ENCODE measurements around the gene NCF2. TPM values are rescaled to one million over a fixed set of nuclear protein-coding genes. Genes with fewer than 3 reads are reported as not detected.
A peak's percentile ranks its signal among the peaks of the same experiment; 100 is the strongest.

The NCF2 gene
- total RNA-seq, 2 donors from 2014 or later, result 21.7 to 22.2 TPM

DNA sequence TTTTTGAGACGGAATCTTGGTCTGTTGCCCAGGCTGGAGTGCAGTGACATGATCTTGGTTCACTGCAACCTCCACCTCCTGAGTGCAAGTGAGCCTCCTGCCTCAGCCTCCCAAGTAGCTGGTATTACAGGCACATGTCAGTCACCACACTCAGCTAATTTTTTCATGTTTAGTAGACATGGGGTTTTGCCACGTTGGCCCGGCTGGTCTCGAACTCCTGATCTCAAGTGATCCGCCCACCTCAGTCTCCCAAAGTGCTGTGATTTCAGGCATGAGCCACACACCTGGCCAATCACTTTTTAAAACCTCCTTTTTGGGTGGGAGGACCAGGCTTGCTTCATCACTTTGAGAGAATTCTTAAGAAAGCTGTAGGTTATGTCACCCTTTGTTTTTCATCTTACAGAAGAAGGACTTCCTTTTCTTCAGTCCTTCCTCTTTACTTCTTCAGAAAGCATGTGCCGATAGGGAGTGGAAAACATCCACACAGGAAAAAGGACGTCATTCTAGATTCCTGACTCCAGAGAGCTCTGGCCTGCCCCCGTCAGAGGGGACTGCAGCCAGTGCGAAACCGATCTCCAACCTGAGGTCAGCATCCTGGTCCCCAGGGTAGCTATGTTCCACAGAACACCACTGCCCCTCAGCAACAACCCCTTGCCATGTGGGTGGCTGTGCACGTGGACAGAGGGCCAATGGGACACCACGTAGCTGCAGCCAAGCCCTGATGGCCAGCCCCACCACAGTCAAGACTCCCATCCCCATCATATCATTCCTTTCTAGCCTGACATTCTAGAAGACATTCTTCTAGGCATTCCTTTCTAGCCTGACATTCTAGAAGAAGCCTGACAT lies 21.9 kb downstream of the NCF2 start:
- TF ChIP-seq, protein P1, sequence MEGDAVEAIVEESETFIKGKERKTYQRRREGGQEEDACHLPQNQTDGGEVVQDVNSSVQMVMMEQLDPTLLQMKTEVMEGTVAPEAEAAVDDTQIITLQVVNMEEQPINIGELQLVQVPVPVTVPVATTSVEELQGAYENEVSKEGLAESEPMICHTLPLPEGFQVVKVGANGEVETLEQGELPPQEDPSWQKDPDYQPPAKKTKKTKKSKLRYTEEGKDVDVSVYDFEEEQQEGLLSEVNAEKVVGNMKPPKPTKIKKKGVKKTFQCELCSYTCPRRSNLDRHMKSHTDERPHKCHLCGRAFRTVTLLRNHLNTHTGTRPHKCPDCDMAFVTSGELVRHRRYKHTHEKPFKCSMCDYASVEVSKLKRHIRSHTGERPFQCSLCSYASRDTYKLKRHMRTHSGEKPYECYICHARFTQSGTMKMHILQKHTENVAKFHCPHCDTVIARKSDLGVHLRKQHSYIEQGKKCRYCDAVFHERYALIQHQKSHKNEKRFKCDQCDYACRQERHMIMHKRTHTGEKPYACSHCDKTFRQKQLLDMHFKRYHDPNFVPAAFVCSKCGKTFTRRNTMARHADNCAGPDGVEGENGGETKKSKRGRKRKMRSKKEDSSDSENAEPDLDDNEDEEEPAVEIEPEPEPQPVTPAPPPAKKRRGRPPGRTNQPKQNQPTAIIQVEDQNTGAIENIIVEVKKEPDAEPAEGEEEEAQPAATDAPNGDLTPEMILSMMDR (IDR thresholded peaks at IDR 0.05), result no peak
- ATAC-seq (ENCODE audit: insufficient number of reproducible peaks, low FRiP score, low read depth), result no peak
- no peaks in the 10 kb centered on the region for H3K9me3 ChIP-seq
- H3K4me3 ChIP-seq, result no peak overlapping the region
- no peaks in the 10 kb centered on the region for H3K27me3 ChIP-seq (replicated peaks; ENCODE audit: insufficient read depth)
- H3K4me1 ChIP-seq (ENCODE audit: control insufficient read depth in 1 of 2, low read depth in 2 of 2), result peaks cover 0 to 21% of the 10 kb centered on the region in 2 donors
- H3K36me3 ChIP-seq, result no peaks in the 10 kb centered on the region
- H3K27ac ChIP-seq, result peak overlapping the region in 1 of 2 donors; percentile 1
- DNase-seq (ENCODE audit: low spot score), result no peak

DNA sequence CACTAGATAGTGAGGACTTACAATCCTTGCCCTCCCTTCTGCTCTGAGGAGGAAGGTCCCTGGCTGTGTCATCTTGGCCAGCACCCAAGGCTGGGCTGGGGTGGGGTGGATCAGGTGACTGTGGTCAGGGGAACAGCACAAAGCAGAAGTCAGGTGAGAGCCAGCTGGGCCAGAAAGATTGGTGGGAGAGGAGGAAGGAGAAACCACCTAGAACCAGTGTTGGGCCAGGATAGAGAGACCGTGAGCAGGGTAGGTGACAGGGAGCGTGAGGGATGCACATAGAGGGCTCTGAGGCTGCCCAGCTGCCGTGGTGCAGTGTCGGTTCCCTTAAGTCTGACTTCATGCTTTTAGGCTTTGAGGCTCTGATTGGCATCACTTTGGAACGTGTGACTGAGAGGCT lies 22.7 kb downstream of the NCF2 start:
- peaks cover 0 to 18% of the 10 kb centered on the region in 2 donors for H3K4me1 ChIP-seq (ENCODE audit: control insufficient read depth in 1 of 2, low read depth in 2 of 2)
- ATAC-seq (ENCODE audit: insufficient number of reproducible peaks, low FRiP score, low read depth), result peak; percentile 34
- no peak for DNase-seq (ENCODE audit: low spot score)
- no peaks in the 10 kb centered on the region for H3K36me3 ChIP-seq
- TF ChIP-seq, protein P1 (IDR thresholded peaks at IDR 0.05), result no peak
- no peaks in the 10 kb centered on the region for H3K27me3 ChIP-seq (replicated peaks; ENCODE audit: insufficient read depth)
- peak overlapping the region in 1 of 2 donors; percentile 1 for H3K27ac ChIP-seq
- H3K4me3 ChIP-seq, result no peak overlapping the region
- H3K9me3 ChIP-seq, result no peaks in the 10 kb centered on the region

DNA sequence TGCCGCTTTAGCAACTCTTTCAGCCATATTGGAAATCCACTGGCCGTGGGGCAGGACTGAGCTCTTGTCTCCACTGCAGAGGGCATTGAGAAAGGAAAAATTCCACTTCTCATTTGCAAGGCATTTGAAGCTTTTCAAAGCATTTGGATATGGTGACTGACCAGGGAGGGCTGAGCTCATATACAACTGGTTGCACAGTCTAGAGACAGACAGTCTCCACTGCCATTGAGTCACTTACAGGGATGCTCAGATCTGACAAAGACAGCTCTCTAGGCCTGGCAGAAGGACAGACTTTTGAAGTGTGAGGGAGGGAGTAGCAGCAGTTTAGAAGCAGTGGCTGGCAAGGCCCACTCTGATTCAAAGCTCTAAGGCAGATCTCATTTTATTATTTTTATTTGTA lies 24.2 kb downstream of the NCF2 start:
- ATAC-seq (ENCODE audit: insufficient number of reproducible peaks, low FRiP score, low read depth) (no peak), DNase-seq (ENCODE audit: low spot score) (no peak)
- no peaks in the 10 kb centered on the region for H3K27me3 ChIP-seq (replicated peaks; ENCODE audit: insufficient read depth)
- H3K9me3 ChIP-seq, result no peaks in the 10 kb centered on the region
- H3K4me3 ChIP-seq, result no peak overlapping the region
- TF ChIP-seq, protein P1 (IDR thresholded peaks at IDR 0.05), result no peak
- no peaks in the 10 kb centered on the region for H3K36me3 ChIP-seq
- no peak overlapping the region for H3K27ac ChIP-seq
- H3K4me1 ChIP-seq (ENCODE audit: control insufficient read depth in 1 of 2, low read depth in 2 of 2), result peaks cover 0 to 11% of the 10 kb centered on the region in 2 donors

DNA sequence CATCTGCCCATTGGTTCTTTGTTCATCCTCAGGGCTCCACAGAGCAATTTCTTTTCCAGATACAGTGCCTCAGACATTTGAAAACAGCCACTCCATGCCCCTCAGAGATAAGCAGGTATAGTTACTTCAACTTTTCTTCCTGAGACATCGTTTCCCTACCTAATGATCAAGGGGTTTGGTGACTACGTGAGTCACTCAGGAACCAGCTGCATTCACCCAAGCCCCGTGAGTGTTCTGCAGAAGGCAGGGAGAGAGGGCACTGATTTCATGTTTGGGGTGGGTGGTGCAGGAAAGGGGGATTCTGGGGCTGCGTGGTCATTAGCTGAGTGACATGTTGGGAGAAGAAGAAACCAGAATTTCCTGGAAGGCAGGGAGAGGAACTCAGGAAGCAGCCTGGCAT lies 25.0 kb downstream of the NCF2 start:
- TF ChIP-seq, protein P1 (IDR thresholded peaks at IDR 0.05), result no peak
- no peaks in the 10 kb centered on the region for H3K9me3 ChIP-seq
- H3K4me1 ChIP-seq (ENCODE audit: control insufficient read depth in 1 of 2, low read depth in 2 of 2), result peaks cover 0 to 11% of the 10 kb centered on the region in 2 donors
- no peak for DNase-seq (ENCODE audit: low spot score)
- ATAC-seq (ENCODE audit: insufficient number of reproducible peaks, low FRiP score, low read depth), result no peak
- no peak overlapping the region for H3K4me3 ChIP-seq
- no peaks in the 10 kb centered on the region for H3K27me3 ChIP-seq (replicated peaks; ENCODE audit: insufficient read depth)
- no peaks in the 10 kb centered on the region for H3K36me3 ChIP-seq
- H3K27ac ChIP-seq, result no peak overlapping the region

DNA sequence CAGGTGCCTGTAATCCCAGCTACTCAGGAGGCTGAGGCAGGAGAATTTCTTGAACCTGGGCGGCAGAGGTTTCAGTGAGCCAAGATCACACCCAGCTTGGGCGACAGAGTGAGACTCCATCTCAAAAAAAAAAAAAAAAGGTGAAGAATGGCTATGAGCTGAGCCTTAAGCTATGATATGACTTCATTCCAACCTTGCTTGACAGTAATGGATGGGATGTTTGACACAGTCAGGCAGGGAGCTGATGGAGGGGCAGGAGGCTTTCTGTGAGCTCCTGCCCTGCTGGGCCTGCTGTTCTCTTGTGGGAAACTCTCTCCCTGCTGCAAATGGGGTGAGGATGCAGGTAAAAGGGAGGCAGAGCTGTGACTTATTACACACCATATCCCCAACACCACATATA lies 27.6 kb downstream of the NCF2 start:
- no peaks in the 10 kb centered on the region for H3K27me3 ChIP-seq (replicated peaks; ENCODE audit: insufficient read depth)
- H3K27ac ChIP-seq, result no peak overlapping the region
- H3K9me3 ChIP-seq, result no peaks in the 10 kb centered on the region
- DNase-seq (ENCODE audit: low spot score) (no peak), ATAC-seq (ENCODE audit: insufficient number of reproducible peaks, low FRiP score, low read depth) (no peak)
- H3K4me3 ChIP-seq, result no peak overlapping the region
- peaks cover 0 to 8% of the 10 kb centered on the region in 2 donors for H3K4me1 ChIP-seq (ENCODE audit: control insufficient read depth in 1 of 2, low read depth in 2 of 2)
- H3K36me3 ChIP-seq, result no peaks in the 10 kb centered on the region
- TF ChIP-seq, protein P1 (IDR thresholded peaks at IDR 0.05), result no peak
